Stimulated activated CD8-positive, alpha-beta memory T cell treated with anti-CD3 and anti-CD28 coated beads, Interleukin-12 subunit alpha, Interleukin-12 subunit beta, amount 100 ng/mL, for 24 hours (primary cell): ENCODE data around the gene PSORS1C1.

Source experiments
- DNase-seq: peaks from one replicate; pipeline ENCODE4 v3.0.0-alpha.2; 2020; ENCODE audit errors: extremely low read depth

The PSORS1C1 gene

DNA sequence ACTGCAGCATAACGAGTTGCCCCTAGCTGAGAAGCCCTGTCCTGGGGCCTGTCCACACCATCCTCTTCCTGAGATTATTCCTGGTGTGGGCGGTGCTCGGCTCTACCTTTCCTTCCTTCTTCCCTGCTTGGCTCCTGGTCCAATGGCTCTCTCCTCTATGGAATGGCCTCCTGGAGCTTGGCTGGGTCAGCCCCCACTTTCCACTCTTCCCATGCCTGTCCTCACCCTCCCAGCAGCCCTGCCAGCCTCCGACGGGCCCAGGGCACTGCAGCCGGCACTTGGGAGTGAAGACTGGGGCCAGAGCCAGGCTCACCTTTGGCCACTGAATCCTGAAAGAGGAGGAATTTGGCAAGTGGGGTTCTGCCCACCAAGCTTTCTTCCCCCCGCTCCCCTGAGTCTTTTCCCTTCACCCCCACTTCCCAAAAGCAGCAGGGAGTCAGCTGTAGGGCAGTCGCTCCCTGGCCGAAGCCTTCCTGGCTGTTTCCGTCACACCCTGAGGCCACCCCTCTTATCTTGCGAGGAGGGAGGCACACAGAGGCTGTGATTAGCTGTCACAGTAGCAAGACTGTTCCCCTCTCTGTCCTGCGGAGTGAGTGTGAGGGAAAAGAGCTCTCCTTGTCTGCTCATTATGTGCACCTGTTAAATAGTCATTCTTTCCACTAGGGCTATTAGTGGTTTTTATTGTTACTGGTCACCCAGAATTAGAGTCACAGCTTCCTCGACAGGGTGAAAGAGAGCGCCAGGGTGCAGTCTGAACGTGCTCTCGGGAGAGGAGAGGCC, 12.0 kb downstream of the PSORS1C1 start:
- DNase-seq = no peak

DNA sequence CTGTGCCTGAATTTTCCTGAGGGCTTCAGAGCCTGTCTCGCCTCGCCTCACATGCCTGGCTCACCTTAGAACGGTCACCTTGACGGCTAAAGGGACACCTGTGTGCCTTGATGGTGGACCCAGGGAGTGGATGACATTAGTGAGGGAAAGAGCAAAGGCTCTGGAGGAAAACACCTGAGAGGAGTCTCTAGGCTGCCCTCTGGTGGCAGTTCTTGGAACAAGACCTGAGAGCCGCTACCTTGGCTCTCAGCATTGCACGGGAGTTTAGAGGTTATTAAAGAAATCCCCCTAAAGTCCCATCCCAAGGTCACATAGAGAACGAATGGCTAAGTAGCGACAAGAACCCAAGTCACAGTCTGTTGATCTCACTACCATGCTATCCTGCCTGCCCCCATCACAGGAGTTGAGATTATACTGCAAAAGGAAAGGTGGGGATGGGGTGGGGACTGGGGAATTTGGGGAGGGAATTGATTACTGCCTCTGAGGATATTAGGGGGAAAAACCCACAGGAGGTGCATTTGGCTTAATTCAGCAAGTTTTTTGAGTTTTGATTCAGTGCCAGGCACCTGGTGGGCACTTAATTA, 13.6 kb downstream of the PSORS1C1 start:
- DNase-seq = no peak

DNA sequence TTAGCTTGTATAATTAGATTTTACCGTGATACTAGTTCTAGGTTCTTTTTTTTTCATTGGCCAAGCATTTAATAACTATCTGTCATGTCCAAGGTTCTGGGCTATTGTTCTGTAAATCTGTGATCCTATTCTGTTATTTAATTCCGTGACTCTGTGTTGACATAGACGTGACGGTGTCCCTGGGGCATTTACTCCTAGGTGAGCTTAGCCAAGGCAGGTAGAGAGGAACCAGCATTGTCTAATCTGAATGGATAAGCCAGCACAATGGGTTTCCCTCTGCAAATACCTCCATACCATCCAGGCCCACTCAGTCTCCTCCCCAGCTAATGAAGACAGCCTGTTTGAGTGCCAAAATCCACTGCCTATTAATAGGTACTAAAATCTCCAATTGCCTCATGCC, 14.5 kb downstream of the PSORS1C1 start:
- DNase-seq = no peak

DNA sequence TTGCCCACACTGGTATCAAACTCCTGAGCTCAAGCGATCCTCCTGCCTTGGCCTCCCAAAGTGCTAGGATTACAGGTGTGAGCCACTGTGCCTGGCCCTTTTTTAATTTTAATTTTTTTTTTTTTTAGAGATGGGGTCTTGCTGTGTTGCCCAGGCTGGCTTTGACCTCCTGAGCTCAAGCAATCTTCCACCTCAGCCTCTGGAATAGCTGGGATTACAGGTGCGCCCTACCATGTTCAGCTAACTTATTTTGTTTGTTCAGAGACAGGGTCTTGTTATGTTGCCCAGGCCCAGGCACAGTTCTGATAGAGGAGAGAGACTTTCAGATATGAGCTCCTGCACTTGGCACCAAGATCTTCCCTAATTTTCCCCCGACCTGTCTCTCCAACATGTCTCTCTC, 16.2 kb downstream of the PSORS1C1 start:
- no peak for DNase-seq

DNA sequence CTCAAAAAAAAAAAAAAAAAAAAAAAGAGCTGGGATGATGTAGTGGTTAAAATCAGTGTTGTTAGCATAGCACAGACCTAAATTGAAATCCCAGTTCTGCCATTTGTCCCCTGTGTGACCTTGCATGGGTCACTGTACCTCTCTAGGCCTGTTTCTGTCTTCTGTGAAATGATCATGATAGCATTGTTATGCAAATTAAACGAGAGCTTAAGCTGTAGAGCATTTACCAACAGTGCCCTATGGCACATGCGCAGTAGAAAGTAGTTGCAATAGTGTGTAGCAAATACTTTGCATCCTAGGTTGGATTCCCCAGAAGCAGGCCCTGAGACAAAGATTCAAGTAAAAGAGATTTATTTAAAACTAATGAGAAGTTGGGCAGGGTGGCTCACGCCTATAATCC, 17.0 kb downstream of the PSORS1C1 start:
- no peak for DNase-seq

DNA sequence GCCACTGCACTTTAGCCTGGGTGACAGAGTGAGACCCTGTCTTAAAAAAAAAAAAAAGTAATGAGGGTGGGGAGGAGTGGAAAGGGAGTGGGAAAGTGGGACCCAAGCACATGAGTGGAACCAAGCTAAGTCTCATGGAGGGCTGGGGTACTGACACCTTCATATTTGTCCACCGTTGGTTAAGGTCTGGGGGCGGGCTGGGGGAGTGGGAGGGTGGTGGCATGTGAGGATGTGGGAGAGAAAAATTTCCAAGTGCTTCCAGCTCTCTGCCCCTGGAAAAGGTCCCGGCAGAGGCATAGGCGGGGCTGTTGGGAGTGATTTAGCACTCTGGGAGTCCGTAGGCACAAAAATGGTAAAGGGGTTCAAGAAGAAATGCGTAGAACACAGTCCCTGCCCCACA, 18.2 kb downstream of the PSORS1C1 start:
- no peak for DNase-seq

DNA sequence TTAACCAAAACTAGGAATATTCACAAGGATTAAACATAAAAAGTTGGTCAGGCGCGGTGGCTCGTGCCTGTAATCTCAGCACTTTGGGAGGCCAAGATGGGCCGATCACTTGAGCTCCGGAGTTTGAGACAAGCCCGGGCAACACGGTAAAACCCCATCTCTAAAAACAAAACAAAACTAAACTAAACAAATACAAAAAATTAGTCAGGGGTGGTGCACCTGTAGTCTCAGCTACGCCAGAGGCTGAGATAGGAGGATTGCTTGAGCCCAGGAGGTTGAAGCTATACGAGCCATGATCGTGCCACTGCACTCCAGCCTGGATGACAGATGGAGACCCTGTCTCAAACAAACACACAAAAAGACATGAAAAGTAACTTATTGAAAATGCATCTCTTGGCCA, 21.1 kb downstream of the PSORS1C1 start:
- DNase-seq = no peak

DNA sequence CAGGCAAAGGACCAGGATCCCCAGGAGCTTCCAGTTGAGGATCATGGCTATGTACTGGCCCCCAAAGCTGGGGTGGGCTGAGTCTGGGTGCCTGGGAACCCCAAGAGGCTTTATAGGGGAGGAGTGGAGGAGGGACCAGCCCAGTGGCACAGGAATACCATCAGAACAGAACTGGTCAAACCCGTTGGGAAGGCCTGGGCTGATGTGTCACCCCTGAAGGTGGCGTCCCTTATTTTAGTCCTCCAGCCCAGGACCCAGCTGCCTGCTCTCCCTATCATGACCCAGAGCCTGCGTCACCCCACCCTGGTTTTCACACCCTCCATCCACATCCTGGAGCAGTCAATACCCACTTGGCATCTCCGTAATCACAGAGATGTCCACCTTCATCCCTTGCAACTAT, 24.4 kb downstream of the PSORS1C1 start, which contains the start of gene PSORS1C2:
TSS of gene PSORS1C2 (minus strand) at position 85 of the 400 bp plus-strand sequence. CDS start at position 45, 40 bp downstream.
- DNase-seq = no peak

DNA sequence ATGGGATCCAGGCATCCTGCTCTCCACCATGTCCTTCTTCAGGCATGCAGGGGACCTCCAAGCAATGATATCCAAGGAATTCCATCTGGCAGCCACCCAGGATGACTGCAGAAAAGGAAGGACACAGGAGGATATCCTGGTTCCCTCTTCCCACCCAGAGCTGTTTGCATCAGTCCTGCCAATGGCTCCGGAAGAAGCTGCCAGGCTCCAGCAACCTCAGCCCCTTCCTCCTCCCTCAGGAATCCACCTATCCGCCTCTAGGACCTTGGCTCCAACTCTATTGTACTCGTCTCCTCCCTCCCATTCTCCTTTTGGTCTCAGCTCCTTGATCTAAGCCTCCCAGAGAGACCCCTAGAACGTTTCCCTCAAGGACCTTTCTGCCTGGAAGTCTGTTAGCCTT, 25.0 kb downstream of the PSORS1C1 start:
- no peak for DNase-seq

DNA sequence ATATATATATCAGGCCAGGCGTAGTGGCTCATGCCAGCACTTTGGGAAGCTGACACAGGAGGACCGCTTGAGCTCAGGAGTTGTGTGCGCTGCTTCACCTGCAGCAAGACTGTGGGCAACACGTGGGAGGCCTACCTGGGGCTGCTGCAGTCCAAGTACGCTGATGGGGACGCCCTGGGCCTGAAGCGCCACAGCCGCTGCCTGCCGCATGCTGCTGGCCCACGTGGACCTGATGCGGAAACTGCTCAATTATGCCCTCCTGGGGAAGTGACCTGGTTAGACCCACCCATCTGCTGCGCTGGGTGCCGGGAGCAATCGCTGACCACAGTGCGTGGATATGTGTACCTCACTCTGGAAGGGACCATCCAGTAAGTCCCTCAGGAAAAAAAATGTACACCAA, 26.0 kb downstream of the PSORS1C1 start:
- no peak for DNase-seq

DNA sequence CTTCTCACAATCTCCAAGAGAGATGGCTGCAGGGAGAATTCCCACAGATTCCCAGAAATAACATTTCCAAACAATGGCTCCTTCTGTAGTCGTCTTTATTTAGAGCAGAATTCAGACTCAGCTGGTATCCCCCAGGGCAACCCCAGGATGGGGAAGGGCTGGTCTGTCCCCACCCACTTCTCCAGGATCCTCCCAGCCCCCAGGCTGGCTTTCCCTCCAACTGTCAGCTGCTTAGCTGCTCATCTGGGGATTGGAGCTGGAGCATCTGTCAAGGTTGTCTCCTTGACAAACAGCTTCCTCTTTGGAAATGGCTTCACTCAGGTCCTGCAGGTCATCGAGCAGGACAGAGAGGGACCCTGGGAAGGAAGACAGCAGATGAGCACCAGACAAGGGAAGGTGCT, 27.8 kb downstream of the PSORS1C1 start:
- no peak for DNase-seq

DNA sequence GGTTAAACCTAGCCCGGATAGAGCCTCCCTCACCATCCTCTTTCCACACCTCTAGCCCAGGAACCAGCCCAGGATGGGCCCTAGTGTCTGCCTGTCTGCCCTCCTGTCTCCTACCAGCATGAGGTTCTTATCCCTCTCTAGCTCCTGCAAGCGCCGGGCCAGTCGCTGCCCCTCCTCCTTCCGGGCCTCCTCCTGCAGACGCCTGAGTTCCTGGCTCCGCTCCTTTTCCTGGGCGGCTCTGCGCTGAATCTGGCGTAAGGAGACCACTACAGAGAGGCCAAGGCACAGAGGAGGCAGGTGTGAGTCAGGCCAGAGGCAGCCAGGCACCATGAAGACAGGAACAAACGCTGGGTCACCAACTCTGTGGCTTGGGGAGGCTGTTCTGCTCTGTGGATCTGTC, 28.5 kb downstream of the PSORS1C1 start:
- DNase-seq = no peak

DNA sequence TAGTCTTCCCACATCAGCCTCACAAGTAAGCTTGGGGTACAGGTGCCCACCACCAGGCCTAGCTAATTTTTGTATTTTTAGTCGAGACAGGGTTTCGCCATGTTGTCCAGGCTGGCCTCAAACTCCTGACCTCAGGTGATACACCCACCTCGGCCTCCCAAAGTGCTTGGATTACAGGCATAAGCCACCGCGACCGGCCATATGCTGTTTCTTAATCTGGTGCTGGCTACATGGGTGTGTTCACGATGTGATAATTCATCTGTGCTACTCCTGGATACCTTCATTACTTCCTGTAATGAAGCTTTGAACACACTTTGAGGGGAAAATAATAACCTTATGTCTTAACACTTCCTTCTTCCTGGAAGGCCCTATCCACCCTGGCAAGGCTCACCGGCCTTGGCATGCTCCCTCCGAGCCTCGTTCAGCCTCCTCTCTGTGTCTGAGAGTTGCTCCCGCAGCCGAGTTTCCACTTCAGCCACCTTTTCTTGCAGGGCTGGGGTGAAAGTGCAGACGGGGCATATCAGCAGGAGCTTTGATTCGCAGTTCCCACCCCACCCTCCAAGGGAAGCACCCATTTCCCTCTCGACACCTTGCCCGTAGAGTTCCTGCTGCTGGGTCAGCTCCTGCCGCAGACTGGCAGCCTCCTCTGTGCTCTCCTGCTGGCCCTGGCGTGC, 29.8 kb downstream of the PSORS1C1 start:
- DNase-seq = no peak

DNA sequence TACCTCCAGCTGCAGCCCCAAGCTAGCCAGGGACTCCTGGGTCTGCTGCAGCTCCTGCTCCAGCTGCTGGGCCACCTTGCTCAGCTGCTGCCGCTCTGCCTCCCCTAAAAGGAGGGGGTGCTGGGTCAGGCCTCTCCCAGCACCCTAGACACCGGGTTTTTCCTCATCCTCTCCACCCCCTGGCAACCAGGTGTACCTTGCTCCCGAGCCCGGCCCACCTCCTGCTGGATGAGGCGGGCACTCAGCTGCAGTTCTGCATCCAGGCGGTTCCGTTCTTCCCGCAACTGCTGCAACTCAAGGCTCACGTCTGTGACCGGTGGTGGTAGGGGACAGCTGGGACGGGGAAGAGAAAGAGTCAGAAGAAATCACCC, 30.4 kb downstream of the PSORS1C1 start:
- no peak for DNase-seq

DNA sequence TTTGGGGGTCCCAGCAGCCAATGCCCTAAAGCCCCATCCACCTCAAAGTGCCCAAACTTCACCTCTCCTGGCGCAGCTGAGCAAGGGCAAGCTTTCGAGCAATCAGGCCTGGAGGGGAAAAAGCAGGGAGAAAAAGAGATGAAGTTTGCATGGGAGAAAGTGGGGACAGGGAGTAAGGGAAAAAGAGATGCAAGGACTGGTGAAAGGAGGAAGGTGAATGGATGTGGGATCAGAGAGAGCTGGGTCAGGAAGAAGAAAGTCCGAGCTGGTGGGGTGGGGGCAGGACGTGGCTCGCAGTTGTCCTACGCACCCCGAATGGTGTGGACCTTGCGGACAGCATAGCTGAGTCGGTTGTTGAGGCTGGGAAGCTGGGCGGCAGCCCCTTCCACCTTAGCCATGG, 30.8 kb downstream of the PSORS1C1 start:
- DNase-seq = no peak

DNA sequence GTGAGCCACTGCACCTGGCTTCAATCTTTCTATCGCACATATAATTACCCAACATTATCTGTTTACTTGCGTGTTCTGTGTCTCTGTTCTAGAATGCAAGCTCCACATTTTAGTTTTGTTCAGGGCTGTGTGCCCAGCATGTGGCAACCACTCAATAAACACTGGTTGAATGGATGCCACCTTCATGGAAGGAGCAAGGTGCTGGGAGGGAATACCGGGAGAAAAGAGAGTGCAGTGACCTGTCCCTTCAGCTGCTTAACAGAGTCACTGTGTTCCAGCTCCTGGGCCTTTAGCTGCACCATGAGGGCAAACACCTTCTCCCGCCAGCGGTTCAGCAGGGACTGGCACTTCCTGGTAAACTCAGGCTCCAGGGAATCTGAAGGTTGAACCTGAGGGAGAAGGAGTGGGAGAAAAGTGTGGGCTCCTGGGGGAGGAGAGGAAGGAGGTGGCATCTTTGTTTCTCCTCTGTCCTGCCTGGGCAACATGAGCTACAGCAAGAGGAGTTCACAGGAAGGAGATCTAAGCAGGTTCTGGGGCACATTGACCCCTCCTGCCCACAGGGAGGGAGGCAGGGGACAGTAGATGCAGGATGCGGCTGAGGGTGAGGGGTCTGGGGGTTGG, 35.3 kb downstream of the PSORS1C1 start:
- no peak for DNase-seq

DNA sequence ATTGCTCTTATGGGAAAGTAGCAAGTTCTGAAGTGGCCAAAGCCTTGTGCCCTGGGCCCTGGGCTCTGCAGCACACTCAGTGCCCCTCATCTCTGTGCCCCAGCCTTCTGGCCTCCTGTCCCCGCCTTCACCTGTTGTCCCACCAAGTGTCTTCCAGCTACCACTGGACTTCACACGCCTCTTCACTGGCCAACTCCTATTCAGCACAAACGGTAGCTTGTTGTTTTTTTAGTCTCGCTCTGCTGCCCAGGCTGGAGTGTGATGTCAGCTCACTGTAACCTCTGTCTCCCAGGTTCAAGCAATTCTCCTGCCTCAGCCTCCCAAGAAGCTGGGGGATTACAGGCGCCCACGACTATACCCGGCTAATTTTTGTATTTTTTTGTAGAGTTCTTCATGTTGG, 38.2 kb downstream of the PSORS1C1 start:
- no peak for DNase-seq

DNA sequence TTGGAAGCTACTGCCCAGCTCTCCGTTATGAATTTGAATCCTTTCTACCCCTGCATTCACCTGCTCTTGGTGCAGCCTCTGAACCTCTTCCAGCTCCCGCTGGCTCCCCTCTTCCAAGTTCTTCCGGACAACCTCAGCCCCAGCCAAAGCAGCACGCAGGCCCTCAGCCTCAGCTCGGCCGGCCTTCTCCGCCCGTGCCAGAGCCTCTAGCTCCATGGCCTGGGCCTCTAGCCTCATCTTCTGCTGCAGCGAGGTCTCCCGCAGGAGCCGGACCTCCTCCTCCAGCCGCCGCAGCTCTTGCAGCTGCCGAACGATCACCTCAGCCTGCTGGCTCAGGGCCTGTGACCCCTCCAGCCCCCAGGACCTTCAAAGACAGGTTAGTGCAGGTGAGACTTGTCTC, 39.8 kb downstream of the PSORS1C1 start:
- DNase-seq = no peak

DNA sequence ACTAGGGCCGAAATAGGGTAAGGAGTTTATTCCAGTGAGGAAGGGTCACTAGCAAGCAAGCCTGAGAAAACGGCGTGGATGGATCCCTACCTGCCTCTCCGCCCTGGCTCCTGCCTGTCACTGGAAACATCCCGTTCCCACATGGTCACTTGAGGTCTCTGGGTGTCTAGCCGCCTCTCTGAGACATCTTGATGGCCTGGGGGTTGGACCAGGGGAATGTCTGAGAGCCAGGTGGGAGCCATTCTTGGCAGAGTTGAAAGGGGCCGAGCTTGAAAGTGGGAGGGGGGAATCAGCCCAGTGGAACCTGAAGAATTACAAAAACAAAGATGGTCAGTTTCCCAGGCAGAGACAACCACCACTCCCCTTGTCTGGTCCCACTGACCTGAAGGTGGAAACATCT, 42.0 kb downstream of the PSORS1C1 start:
- no peak for DNase-seq

DNA sequence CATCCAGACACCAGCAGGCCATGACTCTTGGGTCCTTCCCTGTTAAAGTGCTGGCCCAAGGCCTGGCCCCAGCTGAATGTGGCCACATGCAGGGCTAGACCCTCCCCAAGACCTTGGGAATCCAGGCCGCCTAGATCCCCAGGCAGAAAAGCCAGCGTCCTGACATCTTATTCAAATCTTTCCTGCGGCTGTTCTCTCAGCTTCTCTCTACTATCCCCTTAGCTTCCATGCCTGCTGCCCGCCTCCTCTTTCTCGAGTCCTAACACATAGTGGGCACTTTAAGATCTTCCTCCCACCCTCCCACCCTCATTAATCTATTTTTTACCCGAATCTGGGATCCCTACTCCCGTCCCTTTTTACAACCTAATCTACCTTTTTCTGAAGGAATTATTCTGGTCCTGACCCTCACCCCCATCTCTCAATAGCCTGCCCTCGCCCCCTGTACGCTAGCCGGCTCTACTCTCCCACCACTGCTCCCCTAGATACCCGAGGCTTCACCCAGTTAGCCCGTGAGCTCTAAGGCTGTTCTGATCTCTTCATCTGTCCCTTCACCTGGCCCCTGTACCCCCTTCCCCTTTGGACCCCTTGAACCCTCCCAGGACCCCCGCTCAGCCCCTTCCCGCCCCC, 43.0 kb downstream of the PSORS1C1 start, which contains the start of gene CCHCR1:
TSS of gene CCHCR1 (minus strand) at position 290 of the 627 bp plus-strand sequence. CDS start at position 88, 202 bp downstream.
- no peak for DNase-seq

DNA sequence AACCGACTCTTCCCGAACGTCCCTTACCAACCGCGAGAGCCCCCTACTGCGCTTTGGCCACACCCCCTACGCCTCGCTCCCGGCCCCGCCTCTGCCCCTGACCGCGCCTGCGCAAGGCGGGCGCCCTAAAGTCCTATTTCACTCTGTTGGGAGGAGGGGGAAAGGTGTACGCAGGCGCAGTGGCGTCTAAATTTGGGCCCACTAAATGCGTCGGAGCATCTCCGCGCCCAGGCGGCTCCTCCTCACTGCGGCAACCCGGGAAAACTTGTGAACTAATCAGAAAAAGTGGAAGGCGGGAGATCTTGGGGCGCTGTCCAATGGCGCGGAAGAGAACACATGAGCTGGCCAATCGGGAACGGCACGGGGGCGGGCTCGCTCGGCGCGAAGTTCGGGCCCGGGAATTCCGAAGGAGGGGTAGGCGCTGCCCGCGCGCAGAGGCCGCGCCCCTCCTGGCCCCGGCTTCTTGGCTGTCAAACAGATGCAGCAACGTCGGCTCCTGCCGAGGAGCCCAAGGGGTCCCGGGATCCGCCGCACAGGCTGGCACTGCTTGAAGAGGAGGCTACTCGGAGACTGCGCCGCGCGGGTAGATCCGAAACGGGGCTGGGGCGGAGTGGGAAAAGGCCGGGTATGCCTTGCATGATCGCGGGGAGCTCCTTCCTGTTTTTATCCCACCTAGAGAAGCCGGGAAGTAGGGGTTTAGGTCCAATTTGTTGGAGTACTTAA, 43.7 kb downstream of the PSORS1C1 start, which contains the start of gene TCF19:
TSS of gene TCF19 (plus strand) at position 450 of the 723 bp plus-strand sequence. CDS start 881 bp downstream, outside the sequence.
- peak; percentile 98 for DNase-seq
